Measurements from ENCODE around the gene POLR1H. TPM values are rescaled to one million over a fixed set of nuclear protein-coding genes. Genes with fewer than 3 reads are reported as not detected.

Gene POLR1H
- total RNA-seq: 10 to 100 TPM; 53.0 to 58.1 TPM

DNA sequence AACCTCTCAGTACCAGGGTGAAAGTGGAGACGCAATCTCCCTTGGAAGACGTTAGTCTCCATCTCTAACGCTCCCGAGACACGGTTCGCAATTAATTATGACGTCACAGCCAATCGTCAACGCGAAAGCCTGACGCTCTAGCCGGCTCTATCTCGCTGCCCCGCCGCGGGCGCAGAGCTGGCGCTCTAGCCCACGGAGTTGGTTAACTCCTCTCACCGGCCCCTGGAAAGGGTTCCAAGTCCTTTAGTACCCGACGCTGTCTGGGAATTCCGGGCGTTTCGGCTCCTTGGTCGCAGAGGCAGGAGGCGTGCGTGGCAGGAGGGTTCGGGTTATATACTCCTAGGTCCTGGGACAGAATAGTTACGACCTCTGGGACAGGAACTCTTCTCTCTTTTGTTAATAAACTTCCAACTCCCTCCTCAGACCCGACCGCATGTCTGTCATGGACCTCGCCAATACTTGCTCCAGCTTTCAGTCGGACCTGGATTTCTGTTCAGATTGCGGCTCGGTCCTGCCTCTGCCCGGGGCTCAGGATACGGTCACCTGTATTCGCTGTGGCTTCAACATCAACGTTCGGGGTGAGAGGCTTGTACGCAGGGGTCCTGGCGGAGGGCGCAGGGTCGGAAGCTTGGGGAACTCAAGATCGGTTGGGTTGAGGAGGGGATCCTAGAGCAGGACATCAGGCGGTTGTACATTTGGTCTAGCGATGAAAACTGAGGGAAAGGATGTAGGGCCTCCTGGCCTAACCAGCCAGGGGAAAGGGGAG, at the start of gene POLR1H:
Gene POLR1H (plus strand): TSS at position 174 of the 766 bp plus-strand sequence. CDS start 260 bp downstream, at position 434.
- H3K4me1 Mint-ChIP-seq (ENCODE audit: low read depth): peaks cover 33% of the 10 kb centered on the region
- intact Hi-C loops (cut with micrococcal nuclease): no loop called here
- ATAC-seq (peak; percentile 87), DNase-seq (peak; percentile 92)
- H3K27me3 Mint-ChIP-seq: no peaks in the 10 kb centered on the region
- peaks cover 42% of the 10 kb centered on the region for H3K36me3 Mint-ChIP-seq (ENCODE audit: low read depth)
- no peak for TF ChIP-seq CTCF (IDR thresholded peaks at IDR 0.05)
- H3K4me3 Mint-ChIP-seq: peak within 1 kb of the TSS; percentile 92
- peak within 1 kb of the TSS; percentile 99 for H3K27ac Mint-ChIP-seq
- CTCF ChIA-PET: interaction anchor here (0.7 to 3.7 kb wide), 6 partner anchors 24 to 411 kb away, joined by 3 to 11 read pairs (median 4); no protein-coding TSS in a partner anchor
- H3K9me3 Mint-ChIP-seq: peaks cover 3% of the 10 kb centered on the region
- POLR2A ChIA-PET: interaction anchor here (0.9 to 2.5 kb wide), 9 partner anchors 9 to 174 kb away, joined by 3 to 9 read pairs (median 4); no protein-coding TSS in a partner anchor

GRCh38 chr6:30013291-30013922, 47.7 kb upstream of the POLR1H start:
- DNase-seq (peak; percentile 11), ATAC-seq (peak; percentile 45)
- CTCF ChIA-PET: interaction anchor here (0.6 to 3.8 kb wide), 15 partner anchors 20 to 326 kb away, joined by 3 to 43 read pairs (median 3); no protein-coding TSS in a partner anchor
- no peak overlapping the region for H3K4me3 Mint-ChIP-seq
- H3K4me1 Mint-ChIP-seq (ENCODE audit: low read depth): peaks cover 2% of the 10 kb centered on the region
- peak; percentile 57 for TF ChIP-seq CTCF (IDR thresholded peaks at IDR 0.05)
- H3K36me3 Mint-ChIP-seq (ENCODE audit: low read depth): peaks cover 11% of the 10 kb centered on the region
- intact Hi-C loops (cut with micrococcal nuclease): loop anchor here (2.0 kb wide), 1 partner anchor 165 kb away; no protein-coding TSS in a partner anchor
- no peaks in the 10 kb centered on the region for H3K9me3 Mint-ChIP-seq
- no peak overlapping the region for H3K27ac Mint-ChIP-seq
- no peaks in the 10 kb centered on the region for H3K27me3 Mint-ChIP-seq
- POLR2A ChIA-PET: interaction anchor here (0.5 to 0.7 kb wide), 2 partner anchors 13 to 574 kb away, joined by 3 read pairs; no protein-coding TSS in a partner anchor

DNA sequence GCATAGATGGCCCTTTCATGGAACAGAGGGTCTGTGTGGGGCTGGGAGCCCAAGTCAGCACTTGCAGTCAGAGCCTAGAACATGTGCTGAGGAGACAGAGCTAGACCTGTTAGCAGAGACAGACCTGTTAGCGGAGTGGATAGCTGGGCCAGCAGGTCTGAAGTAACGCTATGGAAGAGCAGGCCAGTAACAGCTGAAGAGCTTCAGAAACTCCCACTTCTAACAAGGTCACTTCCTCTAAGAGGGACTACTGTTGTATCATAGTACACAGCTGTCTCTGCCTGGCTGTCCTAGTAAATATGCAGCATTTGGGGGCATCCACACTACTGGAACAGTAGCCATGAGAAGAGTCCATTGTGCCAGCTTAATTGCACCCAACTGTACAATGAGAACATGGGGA, 41.2 kb upstream of the POLR1H start:
- DNase-seq: no peak
- ChIA-PET CTCF (no interaction called here), POLR2A (no interaction called here)
- Mint-ChIP-seq H3K4me1 (ENCODE audit: low read depth) (no peaks in the 10 kb centered on the region), H3K9me3 (no peaks in the 10 kb centered on the region), H3K27me3 (no peaks in the 10 kb centered on the region), H3K4me3 (no peak overlapping the region), H3K27ac (no peak overlapping the region), H3K36me3 (ENCODE audit: low read depth) (peaks cover 7% of the 10 kb centered on the region)
- intact Hi-C loops (cut with micrococcal nuclease): no loop called here
- TF ChIP-seq CTCF (IDR thresholded peaks at IDR 0.05): no peak
- no peak for ATAC-seq

DNA sequence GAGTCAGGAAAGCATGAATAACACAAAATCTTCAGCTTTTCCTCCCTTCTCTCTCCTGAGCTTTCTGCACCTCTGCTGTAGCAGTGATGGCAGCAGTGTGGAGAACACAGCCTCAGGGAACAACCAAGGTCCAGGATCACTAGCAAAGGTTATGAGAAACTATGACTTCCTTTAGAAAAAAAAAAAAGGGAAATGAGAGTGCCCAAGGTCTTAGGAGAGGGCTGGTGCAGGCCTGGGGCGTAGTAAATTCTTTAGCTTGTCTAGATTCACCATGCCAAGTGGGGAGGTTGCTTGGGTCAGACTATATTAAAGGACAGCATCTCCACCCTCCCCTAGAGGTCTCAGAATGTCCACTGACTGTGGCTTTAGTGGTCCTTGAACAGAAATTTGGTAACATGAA, 40.4 kb upstream of the POLR1H start:
- no peak overlapping the region for H3K27ac Mint-ChIP-seq
- ChIA-PET POLR2A (no interaction called here), CTCF (interaction anchor here (1.2 kb wide), 1 partner anchor 172 kb away, joined by 5 read pairs; no protein-coding TSS in a partner anchor)
- ATAC-seq (no peak), DNase-seq (no peak)
- intact Hi-C loops (cut with micrococcal nuclease): no loop called here
- peaks cover 7% of the 10 kb centered on the region for H3K36me3 Mint-ChIP-seq (ENCODE audit: low read depth)
- no peaks in the 10 kb centered on the region for H3K4me1 Mint-ChIP-seq (ENCODE audit: low read depth)
- no peak overlapping the region for H3K4me3 Mint-ChIP-seq
- H3K9me3 Mint-ChIP-seq: no peaks in the 10 kb centered on the region
- no peak for TF ChIP-seq CTCF (IDR thresholded peaks at IDR 0.05)
- no peaks in the 10 kb centered on the region for H3K27me3 Mint-ChIP-seq

All from activated CD8-positive, alpha-beta T cell treated with anti-CD3 and anti-CD28 coated beads for 36 hours (primary cell).